KG1 (cell line): ENCODE measurements around the gene FKBP5.
"Not testable (repeated sequence)": the region's sequence is repeated elsewhere in the genome, so short reads cannot be mapped to it uniquely, and the experiment has no call there.

ENCODE experiments used
- DNase-seq: peaks from one replicate; lab custom pipeline; 2025; lab: John Stamatoyannopoulos, UW

Gene FKBP5

GRCh38 chr6:35688605-35689322 lies at the start of gene FKBP5:
TSS of gene FKBP5 (minus strand) at chr6:35688915. CDS start at chr6:35642824, 46,091 bp downstream.
- peak; percentile 79 for DNase-seq

- DNase-seq, result peak; percentile 27
Observed at GRCh38 chr6:35737413-35738211, 48.9 kb upstream of the FKBP5 start.

- DNase-seq, result no peak
Observed at GRCh38 chr6:35736982-35737412, 48.3 kb upstream of the FKBP5 start, which contains the start of gene ARMC12. TSS of gene ARMC12 (plus strand) at chr6:35737032. CDS start at chr6:35737109, 77 bp downstream.

- DNase-seq, result peak; percentile 71
Observed at GRCh38 chr6:35736253-35736894, 47.7 kb upstream of the FKBP5 start.

- DNase-seq, result no peak
Observed at GRCh38 chr6:35735452-35735851, 46.7 kb upstream of the FKBP5 start.

- DNase-seq, result not testable (repeated sequence)
Observed at GRCh38 chr6:35734319-35734718, 45.6 kb upstream of the FKBP5 start.

GRCh38 chr6:35733633-35734032 lies 44.9 kb upstream of the FKBP5 start:
- DNase-seq, result no peak

GRCh38 chr6:35731736-35732532 lies 43.2 kb upstream of the FKBP5 start:
- DNase-seq, result peak; percentile 93

GRCh38 chr6:35731414-35731735 lies 42.7 kb upstream of the FKBP5 start:
- peak; percentile 64 for DNase-seq

- no peak for DNase-seq
Observed at GRCh38 chr6:35730745-35731413, 42.2 kb upstream of the FKBP5 start.

- no peak for DNase-seq
Observed at GRCh38 chr6:35729722-35730121, 41.0 kb upstream of the FKBP5 start.

GRCh38 chr6:35728683-35729678 lies 40.3 kb upstream of the FKBP5 start:
- peak; percentile 74 for DNase-seq

- DNase-seq, result peak; percentile 79
Observed at GRCh38 chr6:35727935-35728682, 39.4 kb upstream of the FKBP5 start.

- DNase-seq, result no peak
Observed at GRCh38 chr6:35727231-35727934, 38.7 kb upstream of the FKBP5 start.

GRCh38 chr6:35725721-35726438 lies 37.2 kb upstream of the FKBP5 start:
- DNase-seq, result no peak

- DNase-seq, result no peak
Observed at GRCh38 chr6:35725081-35725708, 36.5 kb upstream of the FKBP5 start.

- DNase-seq, result no peak
Observed at GRCh38 chr6:35724471-35724870, 35.8 kb upstream of the FKBP5 start.

GRCh38 chr6:35724059-35724458 lies 35.3 kb upstream of the FKBP5 start:
- DNase-seq, result no peak
